HPDE6-E6E7 (cell line): ENCODE results near the gene MS4A2.
"Not testable (repeated sequence)": the region's sequence is repeated elsewhere in the genome, so short reads cannot be mapped to it uniquely, and the experiment has no call there.

Experiments
- DNase-seq: peaks from one replicate; pipeline ENCODE4 v3.0.0; 2011; ENCODE audit warnings: missing footprints; ENCODE audit errors: extremely low spot score

Gene MS4A2

DNA sequence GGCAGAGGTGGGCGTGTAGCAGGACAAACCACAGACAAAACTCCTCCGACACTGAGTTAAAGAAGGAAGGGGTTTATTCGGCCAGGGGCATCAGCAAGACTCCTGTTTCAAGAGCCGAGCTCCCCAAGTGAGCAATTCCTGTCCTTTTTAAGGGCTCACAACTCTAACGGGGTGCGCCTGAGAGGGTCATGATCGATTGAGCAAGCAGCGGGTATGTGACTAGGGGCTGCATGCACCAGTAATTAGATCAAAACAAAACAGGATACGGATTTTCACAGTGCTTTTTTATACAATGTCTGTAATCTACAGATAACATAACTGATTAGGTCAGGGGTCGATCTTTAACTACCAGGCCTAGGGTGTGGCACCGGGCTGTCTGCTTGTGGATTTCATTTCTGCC is 12.9 kb downstream of the MS4A2 start:
- not testable (repeated sequence) for DNase-seq

DNA sequence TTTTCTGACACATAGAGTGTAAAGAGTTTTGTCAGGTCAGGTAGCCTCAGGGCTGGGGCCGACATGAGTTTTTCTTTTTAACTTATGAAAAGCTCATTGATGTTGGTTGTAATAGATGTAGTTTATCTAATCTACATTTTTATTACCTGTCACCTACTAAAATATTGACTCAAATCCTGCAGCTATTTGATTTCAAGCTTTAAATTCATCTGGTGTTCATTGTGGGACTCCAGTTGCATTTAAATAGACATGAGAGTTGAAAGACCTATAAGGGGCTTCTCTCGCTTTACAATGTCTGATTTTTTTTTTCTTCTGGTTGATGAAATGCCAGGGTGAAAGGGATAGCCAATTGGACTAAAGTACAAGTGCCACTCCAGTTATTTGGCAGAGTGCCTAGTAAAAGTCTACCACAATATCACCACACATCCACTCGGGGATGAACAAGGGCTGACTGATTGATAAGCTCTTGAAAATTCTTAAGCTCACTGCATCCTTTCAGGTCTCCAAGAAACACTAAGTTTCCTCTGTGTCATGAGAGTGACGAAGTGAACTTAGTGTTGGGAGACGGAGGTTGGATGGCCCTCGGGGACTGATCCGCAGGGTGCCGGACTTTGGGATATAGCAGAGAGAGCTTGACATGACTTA is 16.1 kb downstream of the MS4A2 start:
- not testable (repeated sequence) for DNase-seq

DNA sequence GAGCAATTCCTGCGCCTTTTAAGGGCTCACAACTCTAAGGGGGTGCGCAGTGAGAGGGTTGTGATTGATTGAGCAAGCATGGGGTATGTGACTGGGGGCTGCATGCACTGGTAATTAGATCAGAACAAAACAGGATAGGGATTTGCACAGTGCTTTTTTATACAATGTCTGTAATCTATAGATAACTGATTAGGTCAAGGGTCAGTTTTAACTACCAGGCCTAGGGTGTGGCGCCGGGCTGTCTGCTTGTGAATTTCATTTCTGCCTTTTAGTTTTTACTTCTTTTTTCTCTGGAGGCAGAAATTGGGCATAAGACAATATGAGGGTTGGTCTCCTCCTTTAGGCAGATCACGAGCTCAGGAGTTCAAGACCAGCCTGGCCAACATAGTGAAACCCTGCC is 20.2 kb downstream of the MS4A2 start:
- DNase-seq, result not testable (repeated sequence)

DNA sequence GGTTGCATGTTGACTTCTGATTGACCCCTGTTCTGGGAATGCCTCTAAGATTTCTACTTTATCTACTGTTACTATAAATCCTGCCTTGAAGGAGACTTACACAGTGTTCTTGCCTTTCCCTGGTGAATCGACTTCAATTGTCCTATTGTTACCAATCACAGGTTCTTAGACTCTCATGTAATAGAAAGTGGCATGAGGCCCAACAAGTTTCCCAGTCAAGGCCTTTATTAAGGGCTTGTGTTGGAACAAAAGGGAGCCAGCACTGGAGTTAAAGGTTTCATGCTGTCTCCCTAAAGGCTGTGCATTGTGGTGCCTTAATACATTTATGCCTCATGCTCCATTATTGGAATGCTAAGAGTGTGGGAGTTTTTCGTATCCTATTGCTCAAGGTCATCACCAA is 23.3 kb downstream of the MS4A2 start:
- no peak for DNase-seq

DNA sequence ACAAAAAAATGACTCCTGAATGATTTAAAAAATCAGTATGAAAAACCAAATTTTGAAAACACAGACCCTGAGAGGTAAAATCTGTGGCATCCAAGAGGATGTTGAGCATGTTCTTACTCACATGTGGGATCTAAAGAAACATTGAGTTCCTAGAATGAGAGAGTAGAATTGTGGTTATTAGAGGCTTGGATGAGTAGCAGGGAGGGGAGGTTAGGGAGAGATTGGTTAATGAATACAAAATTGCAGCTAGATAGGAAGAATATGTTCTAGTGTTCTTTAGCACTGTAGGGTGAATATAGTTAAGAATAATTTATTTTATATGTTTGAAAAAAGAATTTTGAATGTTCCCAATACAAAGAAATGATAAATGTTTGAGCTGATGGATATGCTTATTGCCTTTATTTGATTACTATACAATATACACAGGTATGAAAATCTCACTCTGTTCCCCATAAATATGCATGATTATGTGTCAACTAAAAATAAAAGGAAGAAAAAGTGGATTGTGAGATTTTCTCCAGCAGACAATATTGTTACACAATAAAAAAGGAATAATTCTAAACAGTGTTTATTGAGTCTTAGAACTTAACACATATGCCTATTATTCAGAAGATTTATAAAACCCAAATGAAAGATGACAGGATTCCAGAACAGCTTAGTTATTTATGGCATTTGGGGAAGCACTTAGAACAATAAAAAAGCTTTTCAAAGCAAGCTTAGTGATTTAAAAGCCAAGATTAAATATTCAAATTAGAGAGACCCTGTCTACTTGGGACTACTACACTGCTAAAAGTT is 28.7 kb downstream of the MS4A2 start:
- no peak for DNase-seq

DNA sequence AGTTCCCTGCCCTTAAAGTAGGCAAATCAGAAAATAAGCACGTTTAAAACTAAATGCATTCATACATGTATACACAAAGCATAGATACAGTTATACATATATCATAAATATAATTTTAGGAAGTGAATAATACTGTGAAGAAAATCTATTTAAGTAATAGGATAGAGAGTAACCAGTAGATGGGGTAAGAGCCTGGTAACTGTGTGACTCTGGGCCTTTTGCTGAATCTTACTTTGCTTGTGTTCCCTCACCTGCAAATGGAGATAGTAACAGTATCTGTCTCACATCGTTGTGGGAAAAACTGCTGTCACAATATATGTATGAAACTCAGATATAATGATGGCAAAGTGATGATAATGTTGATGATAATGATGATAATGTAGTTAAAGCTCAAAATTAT is 29.9 kb downstream of the MS4A2 start:
- DNase-seq, result no peak

DNA sequence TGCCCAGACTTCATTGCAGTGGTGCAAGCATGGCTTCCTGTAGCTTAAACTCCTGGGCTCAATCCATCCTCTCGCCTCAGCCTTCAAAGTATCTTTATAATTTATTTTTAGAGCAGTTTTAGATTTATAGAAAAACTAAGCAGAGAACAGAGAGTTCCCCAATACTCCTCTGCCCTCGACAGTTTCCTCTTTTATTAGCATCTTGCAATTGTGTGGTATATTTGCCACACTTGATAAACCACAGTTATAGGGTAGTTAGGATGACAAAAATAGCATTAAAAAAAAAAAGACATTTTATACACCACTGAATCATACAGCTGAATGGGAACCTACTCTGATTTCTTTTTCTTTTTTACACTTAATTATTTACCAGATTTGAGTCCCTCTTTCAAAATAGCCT is 31.2 kb downstream of the MS4A2 start:
- DNase-seq, result no peak

DNA sequence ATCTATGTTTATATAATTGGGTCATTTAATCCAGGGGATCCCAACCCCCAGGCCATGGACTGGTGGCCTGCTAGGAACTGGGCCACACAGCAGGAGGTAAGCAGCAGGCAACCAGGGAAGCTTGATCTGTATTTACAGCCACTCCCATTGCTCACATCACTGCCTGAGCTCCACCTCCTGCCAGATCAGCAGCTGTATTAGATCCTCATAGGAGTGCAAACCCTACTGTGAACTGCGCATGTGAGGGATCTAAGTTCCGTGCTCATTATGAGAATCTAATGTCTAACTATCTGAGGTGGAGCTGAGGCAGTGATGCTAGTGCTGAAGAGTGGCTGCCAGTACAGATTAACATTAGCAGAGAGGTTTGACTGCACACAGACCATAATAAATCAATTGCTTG is 32.8 kb downstream of the MS4A2 start:
- DNase-seq, result no peak

DNA sequence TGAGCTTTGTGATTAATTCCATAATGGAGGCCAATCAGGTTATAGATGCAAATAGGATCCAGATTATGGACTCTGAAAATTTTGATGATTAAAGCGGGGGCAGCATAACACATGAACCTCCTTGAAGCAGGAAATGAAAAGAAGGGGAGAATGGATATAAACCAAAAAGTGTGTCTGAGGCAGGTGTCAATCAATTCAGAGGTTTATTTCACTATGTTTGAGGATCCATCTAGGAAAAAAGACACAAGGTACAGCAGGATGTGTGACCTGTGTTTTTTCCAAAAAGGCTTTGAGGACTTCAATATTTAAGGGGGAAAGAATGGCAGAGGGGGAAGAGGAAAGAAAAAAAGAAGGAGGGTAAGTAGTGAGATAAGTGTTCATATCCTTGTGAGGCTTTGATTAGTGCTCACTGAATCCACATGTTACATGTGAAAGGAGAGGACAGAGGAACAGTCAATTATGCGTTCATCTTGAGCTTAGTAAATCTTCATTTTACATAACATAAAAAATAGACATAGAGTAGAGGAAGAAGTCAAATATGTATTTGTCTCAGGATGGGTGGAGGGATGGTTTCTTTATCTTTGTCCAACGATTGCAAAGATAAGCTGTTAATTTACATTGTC is 34.1 kb downstream of the MS4A2 start:
- no peak for DNase-seq

DNA sequence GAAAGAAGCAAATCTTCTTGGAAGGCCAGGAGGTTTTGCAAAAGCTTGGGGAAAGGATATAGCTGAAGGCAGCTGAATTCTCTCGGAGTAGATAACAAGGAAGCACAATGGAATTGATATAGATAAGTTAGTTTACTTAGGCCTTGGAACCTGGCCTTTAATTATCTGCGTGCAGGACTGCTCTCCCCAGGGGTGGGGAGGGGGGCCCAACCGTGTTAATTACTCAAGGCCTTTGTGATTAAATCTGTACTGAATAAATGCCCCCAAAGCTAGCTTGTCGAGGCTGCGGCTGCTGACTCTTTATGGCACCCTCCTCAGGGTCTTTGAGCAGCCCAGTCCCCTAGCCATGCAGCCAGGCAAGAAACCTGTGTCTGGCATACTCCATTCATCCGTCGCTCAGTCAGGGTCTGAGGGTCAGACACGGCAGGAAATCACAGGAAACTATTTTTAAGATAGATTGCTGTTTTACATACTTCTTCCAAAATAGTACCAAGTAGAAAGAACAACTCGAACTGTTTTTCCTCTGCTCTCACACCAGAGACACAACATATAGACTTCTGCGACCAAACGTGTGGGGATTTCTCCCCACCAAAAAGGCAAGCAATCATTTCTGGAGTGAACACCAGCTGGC is 36.5 kb downstream of the MS4A2 start:
- no peak for DNase-seq

DNA sequence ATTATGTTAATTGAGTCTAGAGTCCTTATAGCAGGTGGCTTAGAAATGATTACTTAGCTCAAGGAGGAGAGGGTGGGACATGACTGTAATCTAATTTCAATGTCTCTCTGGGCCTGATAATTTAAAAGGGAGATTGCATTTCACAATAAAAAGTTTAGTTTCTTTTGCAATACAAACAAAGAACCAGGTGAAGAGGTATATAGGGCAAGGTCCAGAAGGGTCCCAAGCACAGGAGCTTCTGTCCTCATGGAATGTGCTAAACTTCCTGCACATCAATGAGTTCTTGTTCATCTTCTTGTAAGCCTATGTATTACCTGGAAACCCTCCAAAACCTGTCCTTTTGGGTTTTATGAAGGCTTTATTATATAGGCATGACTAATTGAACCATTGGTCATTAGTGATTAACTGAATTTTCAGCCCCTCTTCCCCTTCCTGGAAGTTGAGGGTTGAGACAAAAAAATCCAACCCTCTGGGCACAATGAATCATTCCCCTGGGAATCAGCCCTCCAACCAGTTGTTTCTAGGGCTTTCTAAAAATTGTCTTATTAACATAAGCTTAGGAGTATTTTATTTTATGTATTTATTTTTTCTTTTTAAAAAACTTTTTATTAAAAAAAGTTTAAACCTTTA is 37.6 kb downstream of the MS4A2 start:
- DNase-seq, result no peak

DNA sequence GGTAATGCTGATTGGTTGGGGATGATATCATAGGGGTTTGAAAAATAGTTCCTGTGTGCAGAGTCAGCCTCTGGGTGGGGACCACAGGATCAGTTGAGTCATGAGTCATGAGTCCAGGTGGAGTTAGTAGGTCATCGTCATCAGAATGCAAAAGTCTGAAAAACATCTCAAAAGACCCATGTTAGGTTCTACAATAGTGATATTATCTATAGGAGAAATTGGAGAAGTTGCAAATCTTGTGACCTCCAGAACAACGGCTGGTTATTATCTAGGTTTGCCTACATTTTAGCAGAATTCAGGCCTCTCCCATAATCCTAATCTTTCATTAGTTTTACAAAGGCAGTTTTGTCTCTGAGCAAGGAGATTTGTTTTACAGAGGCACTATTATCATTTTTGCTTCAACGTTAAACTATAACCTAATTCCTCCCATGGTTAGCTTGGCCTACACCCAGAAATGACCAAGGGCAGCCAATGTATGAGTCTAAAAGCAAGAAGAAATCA is 38.9 kb downstream of the MS4A2 start:
- no peak for DNase-seq

DNA sequence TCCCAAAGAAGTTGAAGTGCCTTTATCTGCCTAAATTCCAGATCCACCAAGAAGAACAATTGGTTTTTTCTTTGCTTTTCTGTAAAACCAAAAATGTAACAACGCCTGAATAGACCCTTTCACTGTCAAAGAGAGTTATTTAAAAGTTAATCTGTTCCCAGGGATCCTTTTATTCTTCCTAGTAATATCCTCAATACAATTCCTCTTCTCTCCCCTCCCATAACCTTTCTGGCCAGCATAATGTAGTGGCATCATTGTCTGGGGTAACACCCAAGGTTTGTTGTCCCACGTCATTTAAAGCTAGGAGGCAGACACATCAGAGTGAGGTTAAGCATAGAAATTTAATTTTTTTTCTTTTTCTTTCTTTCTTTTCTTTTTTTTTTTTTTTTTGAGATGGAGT is 39.9 kb downstream of the MS4A2 start:
- no peak for DNase-seq

DNA sequence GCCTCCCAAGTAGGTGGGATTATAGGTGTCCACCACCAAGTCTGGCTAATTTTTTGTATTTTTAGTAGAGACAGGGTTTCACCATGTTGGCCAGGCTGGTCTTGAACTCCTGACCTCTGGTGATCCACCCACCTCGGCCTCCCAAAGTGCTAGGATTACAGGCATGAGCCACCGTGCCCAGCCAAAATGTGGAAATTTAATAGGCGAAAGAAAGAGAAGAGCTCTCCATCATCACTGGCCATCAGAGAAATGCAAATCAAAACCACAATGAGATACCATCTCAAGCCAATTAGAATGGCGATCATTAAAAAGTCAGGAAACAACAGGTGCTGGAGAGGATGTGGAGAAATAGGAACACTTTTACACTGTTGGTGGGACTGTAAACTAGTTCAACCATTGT is 40.4 kb downstream of the MS4A2 start:
- not testable (repeated sequence) for DNase-seq

DNA sequence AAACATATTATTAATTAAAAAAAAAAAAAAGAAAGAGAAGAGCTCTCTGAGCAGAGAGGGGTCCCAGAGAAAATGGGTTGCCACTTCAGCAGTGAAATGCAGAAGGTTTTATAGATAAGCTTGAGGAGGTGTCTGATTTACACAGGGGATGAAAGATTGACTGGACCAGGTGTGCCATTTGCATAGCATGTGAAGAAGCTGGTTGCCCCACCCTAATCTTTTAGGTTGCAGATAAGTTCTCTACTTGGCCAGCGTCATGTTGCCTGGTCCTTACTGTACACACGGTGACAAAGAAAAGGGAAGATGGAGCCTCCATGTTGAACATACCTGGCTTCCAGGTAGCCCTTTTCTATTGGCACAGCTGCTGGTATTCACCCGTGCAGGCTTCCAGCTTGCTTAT is 41.4 kb downstream of the MS4A2 start:
- DNase-seq, result no peak

DNA sequence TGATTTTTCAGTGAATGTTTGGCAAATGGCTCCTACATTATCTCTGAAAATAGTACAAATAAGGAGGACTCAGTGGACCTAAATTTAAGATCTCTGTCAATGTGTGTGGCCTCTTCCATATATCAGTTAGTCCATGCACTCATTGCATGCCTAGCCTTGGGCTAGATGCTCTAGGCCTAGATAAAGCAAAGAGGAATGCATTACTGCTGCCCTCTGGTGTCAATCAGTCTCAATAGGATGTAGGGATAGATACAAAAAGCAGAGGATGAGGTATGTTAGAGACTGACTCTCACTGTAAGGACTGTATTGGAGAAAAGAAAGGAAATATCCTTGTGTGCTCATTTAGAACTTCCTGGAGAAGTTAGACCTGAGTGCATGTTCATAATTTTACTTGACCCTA is 42.0 kb downstream of the MS4A2 start:
- peak; percentile 2 for DNase-seq

DNA sequence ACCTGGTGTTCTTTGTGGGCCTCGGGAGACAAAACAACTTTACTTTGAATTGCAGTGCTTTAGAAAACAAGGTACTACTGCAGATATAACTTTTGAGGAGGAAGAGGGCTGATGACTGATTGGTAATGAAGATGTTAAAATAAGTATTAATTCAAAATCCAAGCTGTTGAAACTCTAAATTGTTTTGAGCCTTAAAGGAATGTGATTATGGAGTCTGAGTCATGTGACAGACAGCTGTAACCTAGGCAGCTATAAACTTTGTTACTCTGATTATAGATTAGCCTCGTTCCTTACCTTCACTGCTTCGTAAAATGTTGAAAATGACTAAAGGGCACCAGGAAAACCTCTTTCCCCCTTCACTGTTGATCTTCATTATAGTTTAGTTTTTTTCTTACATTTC is 43.4 kb downstream of the MS4A2 start:
- DNase-seq, result no peak

DNA sequence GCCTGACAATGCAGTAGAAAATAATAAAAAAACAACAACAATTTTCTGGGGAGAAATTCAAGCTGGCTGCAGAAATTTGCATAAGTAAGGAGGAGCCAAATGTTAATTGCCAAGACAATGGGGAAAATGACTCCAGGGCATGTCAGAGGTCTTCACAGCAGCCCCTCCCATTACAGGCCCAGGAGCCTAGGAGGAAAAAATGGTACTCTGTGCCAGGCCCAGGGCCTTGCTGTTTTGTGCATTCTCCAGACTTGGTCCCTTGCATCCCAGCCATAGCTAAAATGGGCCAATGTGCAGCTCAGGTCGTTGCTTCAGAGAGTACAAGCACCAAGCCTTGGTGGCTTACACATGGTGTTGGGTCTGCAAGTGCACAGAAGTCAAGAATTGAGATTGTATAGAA is 45.5 kb downstream of the MS4A2 start:
- DNase-seq, result no peak

DNA sequence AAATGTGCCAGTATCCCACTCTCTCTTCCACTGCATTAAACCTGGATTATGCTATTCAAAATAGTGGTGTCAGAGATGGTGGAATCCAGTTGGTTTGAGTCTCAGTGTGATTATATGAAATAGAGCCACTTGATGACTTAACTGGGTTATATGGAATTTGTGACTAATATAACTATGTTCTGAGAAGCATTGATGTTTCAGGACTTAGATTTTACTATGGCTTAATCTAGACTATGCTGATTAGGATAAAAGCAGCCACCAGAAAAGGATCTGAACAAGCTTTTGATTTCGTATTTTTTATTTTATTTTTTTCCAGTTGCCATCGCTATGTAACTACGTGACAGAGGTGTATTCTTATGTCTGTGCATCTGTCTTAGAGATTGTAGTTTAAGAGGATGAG is 55.3 kb downstream of the MS4A2 start:
- no peak for DNase-seq

DNA sequence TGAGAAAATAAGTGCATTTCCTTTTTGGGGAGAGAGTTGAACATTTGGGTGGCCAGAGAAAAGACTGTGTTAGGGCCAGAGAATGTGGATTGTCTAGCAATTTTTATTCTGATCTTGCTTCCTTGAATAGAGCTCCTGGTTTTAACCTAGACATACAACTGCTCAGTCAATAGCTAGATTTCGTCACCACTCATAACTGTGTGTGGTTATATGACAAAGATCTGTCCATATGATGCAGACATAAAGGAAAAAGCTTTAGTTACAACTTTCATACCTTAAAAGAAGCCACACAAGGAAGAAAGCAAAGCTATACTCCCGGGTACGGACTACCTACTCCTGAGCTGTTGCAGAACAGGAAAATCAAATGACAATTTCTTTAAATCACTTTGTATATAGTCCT is 57.2 kb downstream of the MS4A2 start:
- DNase-seq, result no peak
